ENCODE data around the gene STYK1.
"Not testable (repeated sequence)": the region's sequence is repeated elsewhere in the genome, so short reads cannot be mapped to it uniquely, and the experiment has no call there.

STYK1 gene

GRCh38 chr12:10689146-10689545 lies 15.3 kb upstream of the STYK1 start:
- DNase-seq = no peak

DNA sequence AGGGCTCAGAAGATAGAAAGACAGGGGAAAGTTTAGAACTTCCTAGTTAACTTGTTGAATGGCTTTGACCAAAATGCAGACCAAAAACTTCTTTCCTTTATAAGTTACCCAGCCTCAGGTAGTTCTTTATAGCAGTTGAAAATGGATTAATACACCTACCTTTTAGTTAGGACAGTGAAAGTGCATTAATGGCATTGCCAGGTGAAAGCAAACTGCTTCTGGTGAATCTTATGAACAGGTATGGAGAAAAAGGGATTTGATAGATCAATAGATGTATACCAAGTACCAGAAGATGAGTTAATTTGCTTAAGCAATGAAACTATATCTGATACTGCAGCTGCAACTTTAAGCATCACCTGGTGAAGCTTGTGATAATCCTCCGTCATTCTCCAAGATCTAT lies 14.2 kb upstream of the STYK1 start:
- DNase-seq = no peak

- DNase-seq = no peak
These were observed 1.5 kb downstream of the STYK1 start for GRCh38 chr12:10672231-10672868.

GRCh38 chr12:10669533-10669932 lies 4.3 kb downstream of the STYK1 start:
- DNase-seq = no peak

GRCh38 chr12:10668526-10668925 lies 5.3 kb downstream of the STYK1 start:
- DNase-seq = no peak

GRCh38 chr12:10667581-10667980 lies 6.3 kb downstream of the STYK1 start:
- no peak for DNase-seq

DNA sequence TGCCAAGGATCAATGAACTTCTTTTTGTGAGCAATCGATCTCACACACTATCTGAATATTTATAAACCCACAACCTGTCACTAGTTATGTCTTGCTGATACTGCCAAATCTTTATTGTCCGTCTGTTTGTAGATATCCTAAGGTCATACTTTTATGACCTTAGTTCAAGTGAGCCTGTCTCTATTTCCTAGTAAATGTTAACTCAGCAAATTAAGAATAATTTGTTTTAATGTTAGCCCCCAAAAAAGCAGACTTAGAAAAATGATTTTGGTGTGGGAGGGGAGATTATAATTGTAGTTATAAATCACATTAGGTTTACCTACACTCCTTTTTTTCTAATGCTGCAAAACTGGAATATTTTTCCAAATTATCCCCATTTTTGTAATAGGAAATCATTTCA lies 9.4 kb downstream of the STYK1 start:
- no peak for DNase-seq

- no peak for DNase-seq
These were observed 10.0 kb downstream of the STYK1 start for GRCh38 chr12:10663869-10664268.

DNA sequence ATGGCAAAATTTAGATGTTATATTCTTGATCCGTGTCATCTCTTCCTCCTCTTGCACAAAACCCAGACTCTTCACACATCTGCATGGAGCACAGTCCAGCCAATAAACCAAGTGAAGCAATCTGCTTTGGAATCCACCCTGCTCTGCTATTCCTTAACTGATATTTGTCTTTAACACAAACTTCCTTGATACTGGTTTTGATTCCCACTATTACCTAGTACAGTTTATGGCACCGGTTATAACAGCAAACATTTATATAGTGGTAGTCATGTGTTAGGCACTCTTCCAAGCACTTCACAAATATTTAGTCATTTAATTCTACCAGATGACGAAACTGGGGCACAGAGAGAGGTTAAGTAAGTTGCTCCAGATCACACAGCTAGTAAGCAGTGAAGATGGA lies 12.5 kb downstream of the STYK1 start:
- no peak for DNase-seq

DNA sequence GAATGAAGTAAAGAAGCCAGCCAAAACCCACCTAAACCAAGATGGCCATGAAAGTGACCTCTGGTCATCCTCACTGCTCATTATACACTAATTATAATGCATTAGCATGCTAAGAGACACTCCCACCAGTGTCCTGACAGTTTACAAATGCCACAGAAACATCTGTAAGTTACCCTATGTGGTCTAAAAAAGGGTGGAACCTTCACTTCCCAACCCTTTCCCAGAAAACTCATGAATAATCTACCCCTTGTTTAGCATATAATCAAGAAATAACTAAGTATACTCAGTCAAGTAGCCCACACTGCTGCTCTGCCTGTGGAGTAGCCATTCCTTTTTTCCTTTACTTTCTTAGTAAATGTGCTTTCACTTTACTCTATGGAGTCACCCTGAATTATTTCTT lies 19.8 kb downstream of the STYK1 start:
- no peak for DNase-seq

DNA sequence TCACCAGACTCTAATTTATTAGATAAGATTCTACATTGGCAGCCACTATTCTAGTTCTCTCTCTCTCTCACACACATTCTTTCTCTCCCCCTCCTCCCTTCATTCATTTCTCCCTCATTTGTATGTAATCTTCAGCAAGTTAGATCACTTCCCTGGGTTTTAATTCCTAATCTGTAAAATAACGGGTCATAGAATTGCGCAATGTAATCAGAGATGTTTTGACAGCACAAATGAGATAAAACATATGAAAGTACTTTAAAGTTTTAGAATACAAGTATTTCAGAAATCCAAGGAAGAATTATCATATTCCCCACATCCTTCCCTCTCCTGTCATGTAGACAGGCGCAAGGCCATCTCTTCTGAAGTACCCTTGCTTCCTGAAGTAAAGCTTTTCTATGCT lies 21.7 kb downstream of the STYK1 start:
- no peak for DNase-seq

DNA sequence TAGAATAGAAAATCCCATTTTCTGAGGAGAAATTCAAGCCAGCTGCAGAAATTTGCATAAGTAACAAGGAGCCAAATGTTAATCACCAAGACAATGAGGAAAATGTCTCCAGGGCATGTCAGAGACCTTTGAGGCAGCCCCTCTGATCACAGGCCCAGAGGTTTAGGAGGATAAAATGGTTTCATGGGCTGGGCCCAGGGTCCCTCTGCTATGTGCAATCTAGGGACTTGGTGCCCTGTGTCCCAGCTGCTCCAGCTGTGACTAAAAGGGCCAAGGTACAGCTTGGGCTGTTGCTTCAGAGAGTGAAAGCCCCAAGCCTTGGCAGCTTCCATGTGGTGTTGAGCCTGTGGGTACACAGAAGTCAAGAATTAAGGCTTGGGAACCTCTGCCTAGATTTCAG lies 27.3 kb downstream of the STYK1 start:
- DNase-seq = not testable (repeated sequence)

DNA sequence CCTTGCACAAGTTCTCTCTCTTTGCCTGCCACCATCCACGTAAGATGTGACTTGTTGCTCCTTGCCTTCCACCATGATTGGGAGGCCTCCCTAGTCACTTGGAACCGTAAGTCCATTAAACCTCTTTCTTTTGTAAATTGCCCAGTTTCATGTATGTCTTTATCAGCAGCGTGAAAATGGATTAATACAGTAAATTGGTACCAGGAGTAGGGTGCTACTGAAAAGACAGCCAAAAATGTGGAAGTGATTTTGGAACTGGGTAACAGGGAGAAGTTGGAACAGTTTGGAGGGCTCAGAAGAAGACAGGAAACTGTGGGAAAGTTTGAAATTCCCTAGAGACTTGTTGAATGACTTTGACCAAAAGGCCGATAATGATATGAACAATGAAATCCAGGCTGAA lies 27.9 kb downstream of the STYK1 start:
- DNase-seq = no peak

DNA sequence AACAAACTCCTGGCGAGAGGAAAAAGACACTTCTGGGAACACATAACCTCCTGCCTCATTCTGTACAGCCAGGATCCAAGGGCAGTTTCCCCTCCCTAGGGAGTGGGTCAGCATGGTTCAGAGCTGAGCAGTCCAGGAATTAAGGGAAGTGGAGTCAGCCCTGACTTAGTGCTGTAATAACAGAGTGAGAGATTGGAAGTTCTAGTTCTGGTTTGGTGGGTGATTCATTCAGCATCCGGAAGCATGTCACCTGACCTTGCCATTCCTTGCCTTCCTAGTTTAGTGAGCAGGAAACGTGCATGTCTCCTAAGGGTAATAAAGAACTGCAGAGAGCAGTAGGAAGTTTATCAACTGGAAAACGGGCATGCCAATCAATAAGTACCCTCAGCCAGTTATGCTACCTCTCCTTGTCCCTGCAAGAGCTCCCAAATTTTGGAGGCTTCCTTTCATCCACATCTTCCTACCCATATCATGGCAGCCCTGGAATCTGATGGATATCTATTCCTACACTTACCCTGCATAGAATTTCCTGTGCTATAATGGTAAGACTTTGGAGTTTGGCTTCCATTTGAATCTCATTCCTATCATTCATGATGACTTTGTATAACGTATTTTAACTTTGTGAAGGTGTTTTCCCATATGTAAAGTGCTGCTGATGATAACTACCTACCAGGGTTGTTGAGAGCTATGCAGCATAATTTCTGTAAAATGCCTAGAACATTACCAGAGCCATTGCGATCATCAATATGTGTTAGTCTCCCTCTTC lies 31.9 kb downstream of the STYK1 start:
- DNase-seq = no peak

DNA sequence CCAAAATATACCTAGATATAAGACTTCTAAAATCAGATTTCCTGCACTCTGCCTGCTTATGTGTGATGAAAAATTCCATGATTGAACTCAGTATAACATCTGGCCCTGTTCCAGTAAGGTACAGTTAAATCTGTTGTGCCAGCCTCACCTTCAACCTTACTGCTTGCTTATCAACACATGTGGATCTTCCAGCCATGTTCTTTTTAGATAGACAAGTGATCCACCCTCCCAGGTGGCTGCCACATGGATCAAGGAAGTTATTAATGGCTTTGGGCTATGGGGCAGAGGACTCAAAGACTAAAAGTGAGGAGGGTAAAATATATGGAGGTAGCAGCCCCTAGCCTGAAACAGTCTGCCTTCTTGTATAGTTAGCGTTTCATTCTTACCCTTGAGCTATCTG lies 35.1 kb downstream of the STYK1 start:
- DNase-seq = no peak

- no peak for DNase-seq
These were observed 37.2 kb downstream of the STYK1 start for GRCh38 chr12:10636611-10637010.

DNA sequence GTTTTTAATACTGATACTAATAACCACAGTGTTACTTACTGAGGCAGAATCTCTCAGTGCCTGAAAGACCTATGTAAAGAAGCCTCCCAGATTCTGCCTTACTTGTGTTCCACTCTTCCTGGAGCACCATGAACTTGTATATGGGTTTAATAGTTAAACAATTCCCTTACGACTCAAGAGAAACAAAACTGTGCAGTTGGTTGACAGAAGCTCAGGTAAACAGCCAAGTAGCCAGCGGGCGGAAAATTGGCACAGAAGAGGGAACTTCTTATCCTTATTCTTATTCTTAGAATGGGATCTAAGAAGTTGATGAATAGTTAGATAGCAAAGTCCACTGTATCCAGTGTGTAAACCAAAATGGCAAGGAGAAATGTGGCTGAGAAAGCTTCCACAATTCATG lies 37.7 kb downstream of the STYK1 start:
- DNase-seq = no peak

DNA sequence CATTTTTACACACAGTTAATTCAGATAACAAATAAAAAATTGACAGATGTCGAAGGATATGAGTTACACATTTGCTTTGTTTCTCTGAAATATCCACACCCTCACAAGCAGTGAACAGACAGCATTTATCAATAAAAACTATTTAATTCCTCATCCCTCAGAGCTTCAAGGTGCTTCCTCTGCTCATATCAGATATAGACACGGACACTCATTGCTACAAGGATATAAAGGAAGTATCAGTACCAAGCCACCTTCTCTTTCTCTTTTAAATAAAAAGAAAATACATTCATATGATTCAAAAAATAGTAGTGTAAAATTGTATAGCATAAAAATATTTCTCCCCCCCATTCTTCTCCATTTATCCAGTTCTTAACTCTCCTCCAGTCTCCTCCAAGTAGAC lies 38.5 kb downstream of the STYK1 start:
- DNase-seq = no peak

GRCh38 chr12:10634427-10634826 lies 39.4 kb downstream of the STYK1 start:
- no peak for DNase-seq

GRCh38 chr12:10633541-10633940 lies 40.3 kb downstream of the STYK1 start:
- no peak for DNase-seq

DNA sequence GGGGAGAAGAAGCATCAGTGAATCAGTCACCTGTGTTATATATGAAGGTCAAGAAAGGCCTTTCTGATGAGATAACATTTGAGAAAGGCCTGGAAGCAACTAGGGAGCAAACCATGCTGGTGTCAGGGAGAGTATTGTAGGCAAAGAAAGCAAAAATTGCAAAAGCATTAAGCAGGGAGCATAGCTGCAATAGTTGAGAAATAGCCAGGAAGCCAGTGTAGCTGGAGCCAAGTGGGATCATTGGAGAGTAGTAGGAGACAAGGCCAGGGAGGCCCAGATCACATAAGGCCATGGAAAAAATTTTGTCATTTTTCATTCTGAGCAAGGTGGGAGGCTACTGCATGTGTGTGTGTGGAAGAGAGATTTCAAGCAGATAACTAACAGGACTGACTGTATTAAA lies 41.6 kb downstream of the STYK1 start:
- no peak for DNase-seq

GRCh38 chr12:10624605-10625004 lies 49.2 kb downstream of the STYK1 start:
- DNase-seq = no peak

GRCh38 chr12:10623131-10623530 lies 50.7 kb downstream of the STYK1 start:
- no peak for DNase-seq

DNA sequence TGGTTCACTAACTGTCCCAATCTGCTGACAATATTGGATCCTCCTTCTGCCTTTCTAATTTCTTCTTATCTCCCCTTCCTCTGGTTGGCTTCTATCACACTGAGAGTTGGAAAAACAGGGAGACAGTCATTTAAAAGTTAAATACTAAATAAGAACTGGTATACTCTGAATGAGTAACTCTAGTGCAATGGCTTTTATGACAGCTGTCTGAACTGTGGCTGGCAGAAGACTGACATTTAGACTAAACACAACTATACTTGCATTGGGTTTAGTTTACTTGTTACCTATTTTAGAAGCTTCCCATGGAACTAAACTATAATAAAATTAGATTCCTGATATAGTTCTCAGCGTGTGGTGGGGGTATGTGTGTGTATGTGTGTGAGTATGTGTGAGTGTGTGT lies 52.6 kb downstream of the STYK1 start:
- no peak for DNase-seq

Measured in activated CD4-positive, alpha-beta T cell treated with anti-CD3 and anti-CD28 coated beads for 1 hour (primary cell).